ENCODE data around the gene PNISR.

PNISR gene

DNA sequence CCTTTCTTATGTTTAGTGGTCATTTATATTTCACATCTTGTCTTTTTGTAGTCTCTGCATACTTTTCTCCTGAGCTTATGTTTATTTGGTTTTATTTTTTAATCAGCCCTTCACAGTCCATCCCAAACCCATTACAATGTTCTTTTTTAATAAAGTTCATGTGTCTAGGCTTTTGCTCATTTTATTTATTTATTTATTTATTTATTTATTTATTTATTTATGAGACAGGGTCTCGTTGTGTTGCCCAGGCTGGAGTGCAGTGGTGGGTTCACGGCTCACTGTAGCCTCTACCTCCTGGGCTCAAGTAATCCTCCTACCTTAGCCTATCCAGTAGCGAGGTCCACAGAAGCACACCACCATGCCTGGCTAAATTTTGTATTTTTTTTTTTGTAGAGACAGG lies 34.2 kb downstream of the PNISR start:
- no peak overlapping the region for H3K27ac ChIP-seq
- H3K36me3 ChIP-seq (ENCODE audit: control insufficient read depth, insufficient read depth, low read length), result no peaks in the 10 kb centered on the region
- H3K79me2 ChIP-seq, result peaks cover 6% of the 10 kb centered on the region
- H3K27me3 ChIP-seq (ENCODE audit: control insufficient read depth, insufficient read depth, low read length), result no peaks in the 10 kb centered on the region
- TF ChIP-seq, protein P1, sequence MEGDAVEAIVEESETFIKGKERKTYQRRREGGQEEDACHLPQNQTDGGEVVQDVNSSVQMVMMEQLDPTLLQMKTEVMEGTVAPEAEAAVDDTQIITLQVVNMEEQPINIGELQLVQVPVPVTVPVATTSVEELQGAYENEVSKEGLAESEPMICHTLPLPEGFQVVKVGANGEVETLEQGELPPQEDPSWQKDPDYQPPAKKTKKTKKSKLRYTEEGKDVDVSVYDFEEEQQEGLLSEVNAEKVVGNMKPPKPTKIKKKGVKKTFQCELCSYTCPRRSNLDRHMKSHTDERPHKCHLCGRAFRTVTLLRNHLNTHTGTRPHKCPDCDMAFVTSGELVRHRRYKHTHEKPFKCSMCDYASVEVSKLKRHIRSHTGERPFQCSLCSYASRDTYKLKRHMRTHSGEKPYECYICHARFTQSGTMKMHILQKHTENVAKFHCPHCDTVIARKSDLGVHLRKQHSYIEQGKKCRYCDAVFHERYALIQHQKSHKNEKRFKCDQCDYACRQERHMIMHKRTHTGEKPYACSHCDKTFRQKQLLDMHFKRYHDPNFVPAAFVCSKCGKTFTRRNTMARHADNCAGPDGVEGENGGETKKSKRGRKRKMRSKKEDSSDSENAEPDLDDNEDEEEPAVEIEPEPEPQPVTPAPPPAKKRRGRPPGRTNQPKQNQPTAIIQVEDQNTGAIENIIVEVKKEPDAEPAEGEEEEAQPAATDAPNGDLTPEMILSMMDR (IDR thresholded peaks at IDR 0.05), result no peak
- no peak overlapping the region for H2AFZ ChIP-seq
- no peaks in the 10 kb centered on the region for H3K9me3 ChIP-seq (ENCODE audit: control insufficient read depth, low read length)
- H3K4me3 ChIP-seq (ENCODE audit: low read depth, low read length), result no peak overlapping the region
- H3K4me2 ChIP-seq (ENCODE audit: low read length), result no peak overlapping the region
- H3K9ac ChIP-seq, result no peak overlapping the region
- no peaks in the 10 kb centered on the region for H3K4me1 ChIP-seq

DNA sequence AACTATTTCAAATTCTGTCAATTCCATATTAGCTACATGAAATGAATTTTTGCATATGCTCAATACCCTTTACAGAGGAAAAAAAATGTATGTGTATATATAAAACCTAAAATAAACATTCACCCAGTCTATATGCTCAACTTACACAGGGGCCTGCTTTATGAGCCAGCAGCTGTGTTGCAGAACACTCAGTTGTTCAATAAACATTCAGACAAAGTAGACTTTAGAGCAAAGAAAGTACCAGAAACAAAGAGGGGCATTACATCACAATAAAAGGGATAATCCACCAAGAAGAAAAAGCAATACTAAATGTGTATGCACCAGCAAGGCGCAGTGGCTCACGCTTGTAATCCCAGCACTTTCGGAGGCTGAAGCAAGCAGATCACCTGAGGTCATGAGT lies 40.6 kb downstream of the PNISR start:
- no peak overlapping the region for H3K4me3 ChIP-seq (ENCODE audit: low read depth, low read length)
- H3K27me3 ChIP-seq (ENCODE audit: control insufficient read depth, insufficient read depth, low read length), result no peaks in the 10 kb centered on the region
- H3K36me3 ChIP-seq (ENCODE audit: control insufficient read depth, insufficient read depth, low read length), result no peaks in the 10 kb centered on the region
- H2AFZ ChIP-seq, result no peak overlapping the region
- H3K4me1 ChIP-seq, result no peaks in the 10 kb centered on the region
- no peaks in the 10 kb centered on the region for H3K79me2 ChIP-seq
- H3K9me3 ChIP-seq (ENCODE audit: control insufficient read depth, low read length), result no peaks in the 10 kb centered on the region
- no peak overlapping the region for H3K9ac ChIP-seq
- TF ChIP-seq, protein P1 (IDR thresholded peaks at IDR 0.05), result no peak
- no peak overlapping the region for H3K27ac ChIP-seq
- no peak overlapping the region for H3K4me2 ChIP-seq (ENCODE audit: low read length)

DNA sequence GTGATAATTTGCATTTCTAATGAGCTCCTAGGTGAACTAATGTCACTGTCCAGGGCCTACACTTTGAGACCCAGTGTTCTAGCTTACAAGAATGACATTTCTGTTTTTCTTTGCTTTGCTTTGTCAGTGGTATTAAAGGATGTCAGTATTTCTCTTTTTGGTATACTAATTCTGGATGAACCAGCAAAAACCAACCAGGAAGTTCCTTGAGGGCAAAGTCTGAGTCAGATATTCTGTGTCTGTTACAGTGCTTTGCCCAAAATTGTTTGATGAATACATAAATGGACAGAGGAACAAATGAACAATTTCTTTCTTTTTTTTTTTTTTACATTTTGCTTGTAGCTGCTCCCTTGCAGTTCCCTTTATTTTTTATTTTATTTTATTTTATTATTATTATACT lies 46.5 kb downstream of the PNISR start:
- no peak overlapping the region for H2AFZ ChIP-seq
- H3K9me3 ChIP-seq (ENCODE audit: control insufficient read depth, low read length), result no peaks in the 10 kb centered on the region

DNA sequence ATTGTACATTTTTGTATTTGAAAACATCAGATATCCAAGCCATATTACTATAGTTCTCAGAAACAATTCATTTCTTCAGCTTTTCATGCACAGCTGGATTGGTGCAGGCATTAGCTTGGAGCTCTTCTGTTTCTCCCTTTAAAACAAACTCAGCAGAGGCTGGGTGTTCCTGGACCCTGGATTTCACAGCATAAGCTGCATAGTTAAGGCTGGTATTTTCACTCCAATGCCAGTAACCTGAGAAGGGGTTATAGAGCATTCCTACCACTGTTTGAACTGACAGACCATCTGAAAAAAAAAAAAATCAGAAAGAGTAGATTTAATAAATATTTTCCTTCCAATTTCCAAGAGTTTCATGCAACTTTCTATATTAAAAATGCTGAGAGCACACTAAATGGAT lies 55.6 kb downstream of the PNISR start:
- TF ChIP-seq, protein P1 (IDR thresholded peaks at IDR 0.05), result no peak
- no peaks in the 10 kb centered on the region for H3K9me3 ChIP-seq (ENCODE audit: control insufficient read depth, low read length)
- no peak overlapping the region for H3K4me3 ChIP-seq (ENCODE audit: low read depth, low read length)
- no peaks in the 10 kb centered on the region for H3K36me3 ChIP-seq (ENCODE audit: control insufficient read depth, insufficient read depth, low read length)
- no peaks in the 10 kb centered on the region for H3K79me2 ChIP-seq
- H3K9ac ChIP-seq, result no peak overlapping the region
- no peaks in the 10 kb centered on the region for H3K4me1 ChIP-seq
- no peak overlapping the region for H3K27ac ChIP-seq
- no peaks in the 10 kb centered on the region for H3K27me3 ChIP-seq (ENCODE audit: control insufficient read depth, insufficient read depth, low read length)
- no peak overlapping the region for H3K4me2 ChIP-seq (ENCODE audit: low read length)
- H2AFZ ChIP-seq, result no peak overlapping the region

More for the DNA sequence above, 46.5 kb downstream of the PNISR start:
- no peaks in the 10 kb centered on the region for H3K79me2 ChIP-seq
- TF ChIP-seq, protein P1 (IDR thresholded peaks at IDR 0.05), result no peak
- H3K27me3 ChIP-seq (ENCODE audit: control insufficient read depth, insufficient read depth, low read length), result no peaks in the 10 kb centered on the region
- H3K36me3 ChIP-seq (ENCODE audit: control insufficient read depth, insufficient read depth, low read length), result no peaks in the 10 kb centered on the region
- no peak overlapping the region for H3K4me2 ChIP-seq (ENCODE audit: low read length)
- H3K9ac ChIP-seq, result no peak overlapping the region
- no peaks in the 10 kb centered on the region for H3K4me1 ChIP-seq
- H3K4me3 ChIP-seq (ENCODE audit: low read depth, low read length), result no peak overlapping the region
- no peak overlapping the region for H3K27ac ChIP-seq

DNA sequence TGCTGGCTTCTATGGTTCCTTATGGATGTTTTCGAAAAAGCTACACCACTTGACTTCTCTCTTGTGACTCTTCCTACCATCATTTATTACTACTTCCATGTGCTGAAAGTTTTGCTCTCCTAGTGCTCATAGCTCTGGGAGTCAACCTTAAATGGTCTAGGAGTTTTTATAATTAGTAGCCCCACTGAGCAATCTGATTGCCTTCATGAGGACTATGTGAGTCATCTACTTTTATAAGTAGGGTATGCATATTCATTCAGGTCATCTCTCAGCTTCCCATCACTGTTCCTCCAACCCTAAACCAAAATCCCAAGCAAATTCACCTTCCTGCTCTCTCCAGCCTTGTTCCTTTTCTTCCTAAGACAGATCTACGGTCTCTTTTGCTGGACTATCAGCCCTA lies 58.3 kb downstream of the PNISR start:
- H3K4me2 ChIP-seq (ENCODE audit: low read length), result no peak overlapping the region
- H3K4me3 ChIP-seq (ENCODE audit: low read depth, low read length), result no peak overlapping the region
- TF ChIP-seq, protein P1 (IDR thresholded peaks at IDR 0.05), result no peak

More for the DNA sequence above, 58.3 kb downstream of the PNISR start:
- Histone ChIP-seq H3K27ac (no peak overlapping the region), H3K4me1 (no peaks in the 10 kb centered on the region), H2AFZ (no peak overlapping the region), H3K36me3 (ENCODE audit: control insufficient read depth, insufficient read depth, low read length) (no peaks in the 10 kb centered on the region), H3K9ac (no peak overlapping the region), H3K79me2 (no peaks in the 10 kb centered on the region), H3K9me3 (ENCODE audit: control insufficient read depth, low read length) (no peaks in the 10 kb centered on the region), H3K27me3 (ENCODE audit: control insufficient read depth, insufficient read depth, low read length) (no peaks in the 10 kb centered on the region)

All from parathyroid adenoma (tissue), 2 donors.